Stimulated activated CD8-positive, alpha-beta memory T cell treated with anti-CD3 and anti-CD28 coated beads, Interleukin-7, amount 100 ng/mL, for 4 hours (primary cell): Measurements from ENCODE around the gene SH3GL1.

ENCODE experiments used
- DNase-seq, 2 donors: peaks; one replicate each; pipeline ENCODE4 v3.0.0-alpha.2; 2020; ENCODE audit warnings: low read depth in 2 of 2

The SH3GL1 gene

GRCh38 chr19:4431808-4432674 is 31.7 kb upstream of the SH3GL1 start:
- DNase-seq = no peak

- no peak for DNase-seq
Measured at GRCh38 chr19:4431296-4431695, 30.9 kb upstream of the SH3GL1 start.

DNA sequence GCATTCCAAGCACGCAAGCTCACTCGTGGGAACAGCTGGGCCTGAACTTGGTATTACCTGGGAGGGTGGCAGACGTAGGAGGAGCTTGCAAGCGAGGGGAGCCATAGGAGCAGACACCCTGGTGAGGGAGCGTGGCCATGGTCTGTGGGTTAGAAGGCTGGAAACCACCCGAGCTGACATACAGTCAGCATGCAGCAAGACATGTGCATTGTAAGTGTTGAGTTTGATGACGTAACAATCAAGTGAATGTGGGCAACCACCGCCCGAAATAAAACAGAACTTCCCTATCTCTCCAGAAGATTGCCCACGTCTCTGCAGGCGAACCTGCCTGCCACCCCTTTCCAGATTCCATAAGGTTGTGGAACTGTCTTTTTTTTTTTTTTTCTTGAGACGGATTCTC is 30.4 kb upstream of the SH3GL1 start:
- no peak for DNase-seq

- no peak for DNase-seq
Measured at GRCh38 chr19:4429771-4430171, 29.4 kb upstream of the SH3GL1 start.

GRCh38 chr19:4429256-4429655 is 28.9 kb upstream of the SH3GL1 start:
- no peak for DNase-seq

DNA sequence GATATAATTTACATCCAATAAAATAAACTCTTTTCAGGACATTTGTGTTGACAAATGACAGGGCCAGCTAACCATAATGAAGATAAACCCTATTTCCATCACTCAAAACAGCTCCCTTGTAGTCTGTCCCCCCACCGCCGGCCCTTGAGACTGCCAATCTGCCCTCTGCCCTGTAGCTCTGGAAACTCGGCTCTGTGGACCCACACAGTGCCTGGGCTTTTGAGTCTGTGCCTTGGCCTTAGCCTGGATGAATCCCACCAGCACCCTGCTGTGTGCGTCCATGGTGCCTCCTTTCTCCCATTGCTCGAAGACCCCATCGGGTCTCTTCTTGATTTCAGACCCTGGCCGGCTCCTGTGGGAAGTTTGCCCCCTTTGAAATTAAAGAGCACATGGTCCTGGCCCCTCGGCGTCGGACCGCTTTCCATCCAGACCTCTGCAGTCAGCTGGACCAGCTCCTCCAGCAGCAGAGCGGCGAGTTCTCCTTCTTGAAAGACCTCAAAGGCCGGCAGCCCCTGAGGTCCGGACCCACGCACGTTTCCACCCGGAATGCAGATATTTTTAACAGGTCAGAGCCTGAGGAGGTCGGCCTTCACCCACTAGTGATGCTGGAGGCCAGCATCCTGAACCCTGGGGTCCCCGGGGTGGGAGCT is 28.1 kb upstream of the SH3GL1 start:
- no peak for DNase-seq

DNA sequence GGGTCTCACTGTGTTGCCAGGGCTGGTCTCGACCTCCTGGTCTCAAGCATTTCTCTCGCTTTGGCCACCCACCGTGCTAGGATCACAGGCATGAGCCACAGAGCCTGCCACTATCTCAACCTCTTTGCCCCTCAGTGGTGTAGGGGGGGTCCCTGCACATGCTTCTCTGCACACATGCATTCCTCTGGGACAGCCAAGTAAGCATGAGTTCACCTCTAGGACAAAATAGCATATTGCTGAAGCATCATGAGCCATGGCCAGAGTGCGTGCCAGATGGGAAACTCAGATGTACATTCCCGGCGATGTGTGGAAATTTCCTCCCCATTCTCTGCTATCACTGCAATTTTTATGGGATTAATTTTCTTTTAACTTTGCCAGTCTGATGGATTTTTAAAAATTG is 25.2 kb upstream of the SH3GL1 start:
- no peak for DNase-seq

DNA sequence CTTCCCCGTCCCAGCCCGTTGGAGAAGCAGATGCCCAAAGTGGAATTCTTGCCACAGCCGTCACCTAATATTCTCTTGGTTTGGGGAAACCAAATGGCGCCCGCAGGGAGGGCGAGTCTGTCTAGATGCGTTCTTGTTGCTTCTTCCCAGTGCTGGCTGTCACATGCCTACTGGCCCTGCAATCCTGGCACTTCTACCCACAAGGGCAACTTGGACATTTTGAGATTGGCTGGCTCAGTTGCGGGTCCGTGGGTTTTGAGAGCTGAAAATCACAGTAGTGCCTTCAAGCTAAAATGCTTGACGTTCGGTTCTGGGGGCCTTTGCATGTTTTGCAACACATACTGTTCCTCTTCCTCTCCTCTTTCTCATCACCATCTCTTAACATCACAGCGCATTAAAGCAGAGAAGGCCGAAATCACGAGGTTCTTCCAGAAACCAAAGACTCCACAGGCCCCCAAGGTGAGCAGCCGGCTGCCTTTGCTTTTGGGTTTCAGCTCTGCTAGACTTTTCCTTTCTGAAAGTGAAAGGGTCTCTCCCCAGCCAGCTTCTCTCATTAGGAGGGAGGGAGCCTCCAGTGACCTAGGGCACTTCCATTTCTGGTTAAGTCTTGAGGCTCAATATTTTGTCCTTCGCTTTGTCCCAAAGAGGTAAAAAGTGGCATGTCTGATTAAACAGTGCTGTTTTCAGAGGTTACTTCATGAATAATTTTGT is 23.2 kb upstream of the SH3GL1 start:
- no peak for DNase-seq

DNA sequence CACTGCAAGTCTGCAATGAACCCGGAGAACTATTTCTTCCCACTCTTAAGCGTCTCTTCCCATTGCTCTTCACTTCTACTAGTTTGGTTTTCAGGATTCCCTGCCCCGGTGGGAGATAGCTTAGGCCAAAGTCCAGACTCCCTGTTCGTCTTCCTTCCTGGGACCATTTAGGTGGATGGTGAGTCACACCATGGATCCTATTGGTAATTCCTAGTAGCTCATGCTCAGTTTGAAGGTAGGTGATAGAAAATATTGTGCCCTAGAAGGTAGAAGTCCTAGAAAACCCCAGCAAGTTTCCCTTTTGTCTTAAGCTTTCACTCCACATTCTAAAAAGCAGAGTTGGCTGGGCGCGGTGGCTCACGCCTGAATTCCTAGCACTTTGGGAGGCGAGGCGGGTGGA is 15.9 kb upstream of the SH3GL1 start:
- no peak for DNase-seq

GRCh38 chr19:4415352-4415751 is 15.0 kb upstream of the SH3GL1 start:
- DNase-seq = no peak

DNA sequence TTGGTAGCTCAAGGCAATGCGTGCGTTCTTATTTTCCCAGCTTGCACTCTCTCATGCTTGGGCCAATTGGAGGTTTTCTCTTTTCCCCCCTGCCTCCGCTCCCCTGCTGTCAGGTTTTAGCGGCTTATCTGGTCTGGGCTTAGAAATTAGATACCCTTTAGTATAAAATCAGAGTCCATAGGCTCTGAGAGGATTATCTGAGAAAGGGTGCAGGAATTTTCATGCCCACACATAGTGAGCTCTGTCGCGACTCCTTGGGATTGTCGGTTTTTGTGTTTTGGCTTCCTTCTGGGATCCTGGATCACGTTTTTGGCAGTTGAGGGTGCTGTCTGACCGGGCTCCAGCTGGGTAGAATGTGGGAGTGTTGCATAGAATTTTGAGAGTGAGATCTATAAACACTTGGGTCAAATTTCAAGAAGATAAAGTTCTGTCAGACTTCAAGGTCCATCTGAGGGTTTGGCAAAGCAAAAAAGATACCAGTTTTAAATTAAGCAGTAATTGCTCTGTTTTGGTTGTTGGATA is 14.5 kb upstream of the SH3GL1 start:
- DNase-seq = no peak

GRCh38 chr19:4414144-4414799 is 13.9 kb upstream of the SH3GL1 start:
- no peak for DNase-seq

DNA sequence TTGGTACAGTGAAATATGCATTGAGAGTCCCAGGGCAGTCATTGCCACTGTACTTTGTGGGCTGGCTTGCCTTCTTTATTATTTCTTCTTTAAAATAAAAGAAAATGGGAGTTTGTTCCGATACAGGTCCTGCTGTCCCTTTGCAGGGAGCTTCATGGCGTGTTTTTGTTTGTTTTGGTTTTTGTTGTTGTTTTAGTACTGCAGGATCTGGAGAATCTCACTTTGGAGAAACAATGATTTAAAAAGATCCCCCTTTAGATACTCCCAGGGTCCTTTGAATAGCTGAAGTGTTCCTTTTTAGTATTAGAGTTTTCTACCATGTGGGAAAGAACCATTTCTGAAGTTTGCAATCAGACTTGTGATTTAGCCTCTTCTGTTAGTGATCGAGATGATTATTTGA is 13.2 kb upstream of the SH3GL1 start:
- DNase-seq = no peak

GRCh38 chr19:4409123-4409933 is 9.0 kb upstream of the SH3GL1 start:
- no peak for DNase-seq

- no peak for DNase-seq
Measured at GRCh38 chr19:4406626-4407025, 6.3 kb upstream of the SH3GL1 start.

DNA sequence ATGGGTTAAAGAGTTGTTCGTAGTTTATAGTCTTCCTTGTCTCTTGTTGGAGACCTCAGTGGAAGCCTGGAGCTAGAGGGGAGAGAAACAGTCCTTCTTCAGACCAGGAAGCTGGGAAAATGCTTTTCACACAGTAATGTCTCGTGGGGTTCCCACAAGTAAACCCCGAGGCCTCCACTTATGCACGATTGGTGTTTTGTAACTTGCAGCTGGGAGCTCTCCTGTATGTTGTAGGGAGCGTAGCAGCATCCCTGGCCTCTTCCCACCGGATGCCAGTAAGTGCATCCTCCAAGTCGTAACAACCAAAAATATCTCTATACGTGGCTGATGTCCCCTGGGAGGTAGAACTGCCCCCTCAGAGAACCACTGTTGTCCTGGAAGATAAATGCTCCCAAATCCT is 5.6 kb upstream of the SH3GL1 start:
- DNase-seq = no peak

DNA sequence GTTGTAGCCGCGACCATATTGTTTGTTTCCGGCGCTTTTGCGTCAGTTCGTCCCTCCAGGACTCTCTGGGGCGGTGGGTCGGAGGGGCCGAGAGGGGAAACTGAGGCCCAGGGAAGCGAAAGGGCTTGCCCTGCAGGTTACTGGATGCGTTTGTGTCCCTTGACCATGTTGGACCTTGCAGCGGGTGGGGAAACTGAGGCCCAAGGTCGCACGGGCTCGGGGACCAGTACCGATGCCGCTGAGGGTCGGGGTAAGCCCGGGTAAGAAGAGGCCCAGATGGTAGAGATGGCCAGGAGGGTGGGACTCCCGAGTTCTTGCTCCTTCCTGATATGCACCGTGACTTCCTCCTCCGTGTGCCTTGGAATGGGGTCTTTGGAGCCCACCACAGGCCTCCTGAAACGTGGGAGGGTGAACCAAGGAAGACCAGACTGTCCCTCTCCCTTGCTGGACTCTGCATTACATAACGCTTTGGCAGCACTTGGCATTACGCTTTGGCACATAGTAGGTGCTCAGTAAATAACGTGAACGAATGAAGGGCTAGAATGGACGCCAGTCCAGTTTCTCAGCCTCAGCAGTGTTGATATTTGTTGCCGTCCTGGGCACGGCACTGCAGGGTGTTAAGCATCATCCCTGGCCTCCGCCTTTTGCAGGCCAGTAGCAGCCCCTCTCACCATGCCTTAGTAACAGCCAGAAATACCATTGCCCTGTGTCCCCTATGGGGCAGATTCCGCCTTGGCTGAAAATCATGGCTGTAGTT is 2.8 kb upstream of the SH3GL1 start:
- no peak for DNase-seq

- DNase-seq = peak; percentile 99
Measured at GRCh38 chr19:4402171-4403004, 2.0 kb upstream of the SH3GL1 start, which contains the start of gene CHAF1A. Gene CHAF1A, plus strand, starts transcription at chr19:4402640. Its CDS starts 123 bp downstream, at chr19:4402763.

DNA sequence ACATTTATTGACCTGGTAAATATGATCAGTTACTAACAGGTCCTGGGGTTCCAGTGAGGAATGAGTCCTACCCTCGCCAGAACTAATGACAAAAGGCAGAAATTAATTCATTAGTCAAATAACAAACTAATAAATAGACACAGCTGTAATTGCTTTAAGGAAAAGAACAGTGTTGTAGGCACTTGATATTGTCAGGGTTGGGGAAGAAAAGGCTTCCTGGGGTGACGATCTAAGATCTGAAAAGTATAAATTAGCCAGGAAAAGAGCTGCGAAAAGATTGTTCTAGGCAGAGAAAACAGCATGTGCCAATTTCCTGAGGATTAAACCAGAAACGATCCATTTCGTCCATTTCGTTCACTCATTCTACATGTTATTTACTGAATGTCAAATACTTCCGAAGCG is 1.4 kb upstream of the SH3GL1 start:
- DNase-seq = no peak

DNA sequence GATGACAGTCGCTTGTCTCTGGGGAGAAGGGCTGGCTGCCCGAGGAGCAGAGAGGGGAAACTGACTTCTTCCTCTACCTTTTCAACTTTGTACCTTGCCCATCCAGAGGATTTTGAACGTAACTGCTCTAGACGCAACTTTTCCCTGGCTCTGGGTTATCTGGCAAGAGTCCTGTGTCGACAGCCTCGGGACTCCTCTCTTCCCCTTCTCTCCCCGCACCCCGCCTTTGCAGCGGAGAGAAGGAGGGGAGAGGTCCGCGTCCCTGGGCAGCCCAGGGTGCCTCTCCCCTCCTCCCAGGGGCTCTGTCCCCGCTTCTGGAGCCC is 574 bp downstream of the SH3GL1 start:
- no peak for DNase-seq
